MG63 (cell line): ENCODE data around the gene BRD4. TPM values are rescaled to one million over a fixed set of nuclear protein-coding genes. Genes with fewer than 3 reads are reported as not detected.

Experiments used
- DNase-seq: peaks from one replicate; pipeline ENCODE4 v3.0.0-alpha.2; 2020
- H3K27me3 ChIP-seq: fragments of 250-450 bp; sonication (Bioruptor Pico); 2 replicates; pipeline ENCODE4 v1.5.1; 2020; ENCODE audit warnings: mild to moderate bottlenecking, moderate library complexity
- H3K36me3 ChIP-seq: fragments of 250-450 bp; sonication (Bioruptor Pico); 2 replicates; pipeline ENCODE4 v1.5.1; 2020; ENCODE audit warnings: mild to moderate bottlenecking, moderate library complexity
- H3K4me3 ChIP-seq: fragments of 250-450 bp; sonication (Bioruptor Pico); 2 replicates; pipeline ENCODE4 v1.5.1; 2020; ENCODE audit warnings: mild to moderate bottlenecking, moderate library complexity
- H3K9me3 ChIP-seq: fragments of 250-450 bp; sonication (Bioruptor Pico); 2 replicates; pipeline ENCODE4 v1.5.1; 2020; ENCODE audit warnings: mild to moderate bottlenecking, moderate library complexity
- total RNA-seq: library from RNA; depleted of rRNA; stranded (reverse); fragments of >200 nt; shearing (Covaris generic); gene quantifications from 2 replicates; pipeline ENCODE4 v1.2.3, GENCODE V29; 2014; ENCODE audit warnings: low replicate concordance

The BRD4 gene
- total RNA-seq, 1 experiment from 2014 or later: 16.0 TPM

DNA sequence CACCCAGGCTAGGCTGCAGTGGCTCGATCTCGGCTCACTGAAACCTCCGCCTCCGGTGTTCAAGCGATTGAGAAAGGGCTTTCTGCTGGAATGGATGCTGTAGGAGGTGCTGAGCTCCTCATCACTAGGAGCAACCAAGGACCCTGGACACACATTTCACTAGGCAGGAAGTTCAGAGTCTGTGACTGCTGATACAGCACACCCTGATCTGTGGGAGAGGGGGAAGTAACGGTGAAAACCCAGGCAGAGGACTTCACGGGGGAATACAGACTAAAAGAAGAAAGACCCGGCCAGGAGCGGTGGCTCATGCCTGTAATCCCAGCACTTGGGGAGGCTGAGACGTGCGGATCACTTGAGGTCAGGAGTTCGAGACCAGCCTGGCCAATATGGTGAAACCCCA, 119.6 kb downstream of the BRD4 start:
- DNase-seq: no peak
- no peaks in the 10 kb centered on the region for H3K27me3 ChIP-seq
- H3K36me3 ChIP-seq: no peaks in the 10 kb centered on the region
- H3K4me3 ChIP-seq: no peak overlapping the region
- H3K9me3 ChIP-seq: no peaks in the 10 kb centered on the region

DNA sequence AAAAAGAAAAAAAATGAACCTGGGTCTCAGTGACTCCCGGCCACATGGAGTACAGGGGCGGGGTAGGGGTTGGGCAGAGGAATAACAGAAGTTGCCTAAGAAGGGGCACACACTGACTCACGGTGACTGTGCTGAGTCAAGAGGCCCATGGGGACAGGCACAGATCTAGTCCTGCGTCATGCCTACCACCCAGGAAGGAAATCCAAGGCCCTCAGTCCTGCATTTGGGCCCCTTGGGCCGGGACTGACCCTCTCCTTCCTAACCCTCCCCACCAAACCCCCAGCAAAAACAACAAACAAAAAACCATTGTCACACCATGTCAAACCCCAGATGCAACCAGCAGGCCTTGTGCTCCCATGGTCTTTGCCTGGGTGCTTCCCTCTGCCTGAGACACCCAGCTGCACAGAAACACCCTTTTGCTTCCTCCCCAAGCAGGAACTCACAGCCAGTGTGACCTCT, 122.0 kb downstream of the BRD4 start:
- no peak for DNase-seq
- Histone ChIP-seq H3K4me3 (no peak overlapping the region), H3K9me3 (no peaks in the 10 kb centered on the region), H3K27me3 (no peaks in the 10 kb centered on the region), H3K36me3 (no peaks in the 10 kb centered on the region)

DNA sequence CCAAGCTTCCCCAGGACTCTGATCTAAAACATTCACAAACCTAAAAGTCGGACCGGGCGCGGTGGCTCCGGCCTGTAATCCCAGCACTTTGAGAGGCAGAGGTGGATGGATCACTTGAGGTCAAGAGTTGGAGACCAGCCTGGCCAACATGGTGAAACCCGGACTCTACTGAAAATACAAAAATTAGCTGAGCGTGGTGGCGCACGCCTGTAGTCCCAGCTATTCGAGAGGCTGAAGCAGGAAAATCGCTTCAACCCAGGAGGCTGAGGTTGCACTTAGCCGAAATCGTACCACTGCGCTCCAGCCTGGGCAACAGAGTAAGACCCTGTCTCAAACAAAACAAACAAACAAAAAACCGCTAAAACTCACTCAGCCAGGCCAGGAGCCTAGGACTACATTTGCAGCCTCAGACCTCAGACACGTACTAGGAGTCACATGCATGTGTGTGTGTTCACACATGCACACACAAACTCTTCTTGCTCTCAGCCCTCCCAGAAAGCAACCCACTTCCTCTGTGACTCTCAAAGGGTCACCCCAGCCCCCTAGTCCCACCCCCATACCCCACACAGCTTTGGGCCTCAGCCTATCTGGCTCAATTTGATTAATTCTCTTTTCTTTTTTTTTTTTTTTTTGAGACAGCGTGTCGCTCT, 130.8 kb downstream of the BRD4 start:
- Histone ChIP-seq H3K36me3 (no peaks in the 10 kb centered on the region), H3K9me3 (no peaks in the 10 kb centered on the region; the same call in 1 of the 2 replicates), H3K27me3 (0 out of 2 replicates have a peak, but pooled peaks cover 5% of the 10 kb centered on the region), H3K4me3 (no peak overlapping the region)
- DNase-seq: no peak

DNA sequence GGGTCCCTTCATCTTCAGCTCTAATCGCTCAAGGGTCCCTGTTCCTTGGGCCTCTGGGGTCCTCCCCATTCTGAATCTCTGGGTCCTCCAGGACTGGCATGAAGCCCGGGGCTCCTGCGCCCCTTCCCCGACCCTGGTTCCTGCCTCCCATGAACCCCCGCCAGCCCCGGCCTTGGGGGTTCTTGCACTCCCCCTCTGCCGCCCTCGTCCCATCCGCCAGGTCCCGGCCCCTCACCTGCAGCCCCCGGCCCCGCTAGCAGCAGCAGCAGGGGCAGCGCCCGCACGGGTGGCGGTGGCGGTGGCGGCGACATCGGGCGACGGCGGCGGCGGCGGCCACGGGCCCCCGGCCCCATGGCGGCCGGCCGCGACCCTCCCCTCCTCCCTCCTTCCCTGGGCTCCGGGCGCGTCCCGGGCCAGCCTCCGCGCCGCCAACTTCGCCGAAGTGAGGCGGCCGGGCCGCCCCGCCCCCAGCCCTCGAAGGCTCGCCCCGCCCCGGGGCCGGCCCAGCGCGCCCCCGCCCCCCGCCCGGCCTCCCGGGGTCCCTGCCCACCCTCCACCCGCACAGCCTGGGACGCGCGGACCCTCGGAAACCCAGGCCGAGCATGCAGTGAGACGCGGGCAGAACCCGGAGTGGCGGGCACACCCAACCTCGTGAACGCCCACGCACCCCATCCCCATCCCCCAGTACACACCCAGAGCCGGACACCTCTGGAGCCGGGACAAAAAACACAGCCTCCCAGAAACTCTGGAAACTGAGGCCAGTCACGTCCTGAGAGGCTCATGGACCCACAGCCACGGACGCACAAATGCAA, 131.6 kb downstream of the BRD4 start, which contains the start of gene NOTCH3:
NOTCH3 (minus strand) TSS at position 443 of the 812 bp plus-strand sequence; CDS start at position 353, 90 bp downstream.
- Histone ChIP-seq H3K36me3 (no peaks in the 10 kb centered on the region), H3K27me3 (0 out of 2 replicates have a peak, but pooled peaks cover 5% of the 10 kb centered on the region), H3K4me3 (peak within 1 kb of the TSS; percentile 37), H3K9me3 (no peaks in the 10 kb centered on the region; the same call in 1 of the 2 replicates)
- DNase-seq: no peak

DNA sequence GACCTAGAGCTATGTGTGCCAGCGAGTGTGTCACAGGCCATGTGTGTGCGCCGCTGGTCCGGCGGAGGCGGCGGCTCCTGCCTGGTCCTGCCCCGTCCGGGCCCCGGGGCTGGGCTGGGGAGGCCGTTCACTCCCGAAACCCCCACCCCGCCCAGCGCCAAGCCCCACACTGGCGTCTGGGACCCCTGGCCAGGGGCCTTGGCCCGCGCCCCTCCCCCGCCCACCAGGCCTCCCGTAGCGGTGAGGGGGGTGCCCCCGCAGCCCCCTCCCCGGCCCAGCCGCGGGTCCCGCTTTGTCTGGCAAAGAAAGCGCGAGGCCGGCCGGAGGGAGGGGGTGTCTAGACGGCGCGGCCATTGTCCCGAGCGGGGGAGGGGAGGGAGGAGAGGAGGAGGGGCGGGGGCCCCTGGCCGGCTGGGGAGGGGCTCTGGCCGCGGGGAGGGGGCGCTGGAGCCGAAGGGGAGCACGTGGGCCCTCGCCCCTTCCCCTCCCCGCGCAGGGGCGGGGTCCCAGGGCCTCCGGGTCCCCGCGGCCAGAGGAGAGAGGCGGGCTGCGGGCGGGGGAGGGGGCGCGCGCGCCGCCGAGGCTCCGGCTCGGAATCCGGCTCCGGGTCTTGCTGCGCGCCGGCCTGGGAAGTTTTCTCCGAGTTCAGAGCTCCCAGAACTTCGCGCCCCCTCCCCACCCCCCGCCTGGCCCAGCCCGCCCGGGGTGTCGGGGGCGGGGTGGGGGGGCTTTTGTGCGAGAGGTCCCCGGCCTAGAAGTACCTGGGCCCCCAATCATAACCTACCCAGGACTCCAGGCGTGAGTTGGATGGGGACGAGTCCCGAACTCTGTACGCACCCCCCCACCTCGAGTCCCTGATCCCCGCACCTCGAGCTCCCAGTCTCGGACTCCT, 132.4 kb downstream of the BRD4 start:
- H3K9me3 ChIP-seq: no peaks in the 10 kb centered on the region
- no peaks in the 10 kb centered on the region for H3K36me3 ChIP-seq
- H3K27me3 ChIP-seq: 0 out of 2 replicates have a peak, but pooled peaks cover 5% of the 10 kb centered on the region
- peak overlapping the region; percentile 37 for H3K4me3 ChIP-seq
- no peak for DNase-seq

DNA sequence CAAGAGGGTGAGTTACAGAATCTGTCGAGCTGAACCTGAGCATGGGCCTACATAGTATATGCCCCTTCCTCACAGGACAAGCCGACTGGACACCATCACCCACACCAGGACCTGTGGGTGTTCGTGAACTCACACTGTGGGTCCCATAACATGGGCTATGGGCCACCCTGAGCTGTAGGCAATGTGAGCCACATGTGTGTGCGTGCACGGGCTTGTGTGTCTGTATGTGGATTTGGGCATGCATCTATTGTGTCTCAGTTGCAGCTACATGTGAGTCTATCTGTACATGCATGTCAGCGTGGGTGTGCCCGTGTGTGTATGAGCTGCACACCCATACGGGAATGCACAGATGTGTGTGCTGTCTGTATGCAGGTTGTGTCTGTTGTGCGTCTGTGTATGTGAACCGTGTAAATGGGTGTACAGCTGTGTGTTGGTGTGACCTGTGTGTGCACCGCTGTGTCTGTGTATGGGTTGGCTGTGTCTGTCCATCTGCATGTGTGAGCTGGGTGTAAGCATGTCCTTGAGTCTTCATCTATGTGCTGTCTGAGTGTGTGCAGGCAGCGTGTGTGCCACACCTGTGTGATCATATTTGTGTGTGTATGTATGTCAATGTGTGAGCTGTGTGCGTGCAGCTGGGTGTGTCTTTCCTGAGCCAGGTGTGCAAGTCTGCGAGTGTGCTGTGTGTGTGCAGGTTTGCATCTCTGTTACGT, 133.2 kb downstream of the BRD4 start:
- no peak for DNase-seq
- Histone ChIP-seq H3K27me3 (peaks cover 5% of the 10 kb centered on the region; the same call in 1 of the 2 replicates), H3K9me3 (no peaks in the 10 kb centered on the region), H3K4me3 (no peak overlapping the region), H3K36me3 (no peaks in the 10 kb centered on the region)

DNA sequence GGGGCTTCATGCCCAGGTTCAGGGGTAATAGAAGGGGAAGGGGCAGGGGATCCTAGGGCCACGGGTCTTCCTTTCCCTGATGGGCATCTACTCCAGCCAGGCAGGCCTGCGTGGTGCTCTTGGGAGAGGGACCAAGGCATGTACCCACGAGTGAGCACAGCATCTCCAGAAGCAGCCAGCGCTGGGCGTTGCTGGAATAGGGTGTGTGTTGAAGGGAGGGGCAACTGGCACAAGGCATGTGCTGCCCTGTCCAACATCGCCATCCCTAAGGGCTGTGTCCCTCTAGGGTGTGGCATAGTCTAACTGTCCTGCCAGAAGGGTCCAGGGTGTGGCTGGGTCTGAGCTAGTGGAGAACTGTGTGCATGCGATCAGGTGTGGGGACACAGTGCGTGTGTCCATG, 134.4 kb downstream of the BRD4 start:
- Histone ChIP-seq H3K9me3 (no peaks in the 10 kb centered on the region), H3K4me3 (no peak overlapping the region), H3K27me3 (peaks cover 5% of the 10 kb centered on the region; the same call in 1 of the 2 replicates), H3K36me3 (no peaks in the 10 kb centered on the region)
- no peak for DNase-seq

DNA sequence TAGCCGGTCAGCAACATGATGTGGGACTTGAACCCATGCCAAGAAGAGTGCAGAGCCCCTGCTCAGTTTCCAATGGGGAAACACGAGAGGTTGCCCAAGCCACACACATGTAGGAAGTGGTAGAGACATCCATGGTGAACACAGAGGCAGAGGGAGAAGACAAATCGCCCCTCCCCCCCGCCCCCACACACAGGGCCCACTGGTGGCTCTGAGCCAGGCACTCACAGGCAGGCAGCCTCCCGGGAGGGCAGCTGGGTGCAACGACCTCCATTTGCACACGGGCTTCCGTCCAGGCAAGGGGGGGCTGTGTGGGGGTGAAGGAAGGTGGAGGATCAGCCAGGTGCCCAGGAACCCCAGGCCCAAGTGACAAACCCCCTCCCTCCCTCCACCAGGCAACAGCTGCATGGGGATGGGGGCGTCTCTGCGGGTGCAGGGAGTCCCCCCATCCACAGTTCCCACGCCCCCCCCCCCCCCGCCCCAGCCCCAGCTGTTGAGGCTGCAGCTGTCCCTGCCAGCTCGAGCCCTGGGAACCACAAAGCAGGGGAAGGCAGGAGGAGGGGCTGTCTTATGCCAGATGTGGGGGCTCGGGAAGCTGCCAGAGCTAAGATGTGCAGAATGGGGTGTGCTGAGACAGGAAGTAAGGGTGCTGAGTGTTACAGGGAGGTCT, 134.9 kb downstream of the BRD4 start:
- H3K27me3 ChIP-seq: peaks cover 5% of the 10 kb centered on the region; the same call in 1 of the 2 replicates
- DNase-seq: no peak

DNA sequence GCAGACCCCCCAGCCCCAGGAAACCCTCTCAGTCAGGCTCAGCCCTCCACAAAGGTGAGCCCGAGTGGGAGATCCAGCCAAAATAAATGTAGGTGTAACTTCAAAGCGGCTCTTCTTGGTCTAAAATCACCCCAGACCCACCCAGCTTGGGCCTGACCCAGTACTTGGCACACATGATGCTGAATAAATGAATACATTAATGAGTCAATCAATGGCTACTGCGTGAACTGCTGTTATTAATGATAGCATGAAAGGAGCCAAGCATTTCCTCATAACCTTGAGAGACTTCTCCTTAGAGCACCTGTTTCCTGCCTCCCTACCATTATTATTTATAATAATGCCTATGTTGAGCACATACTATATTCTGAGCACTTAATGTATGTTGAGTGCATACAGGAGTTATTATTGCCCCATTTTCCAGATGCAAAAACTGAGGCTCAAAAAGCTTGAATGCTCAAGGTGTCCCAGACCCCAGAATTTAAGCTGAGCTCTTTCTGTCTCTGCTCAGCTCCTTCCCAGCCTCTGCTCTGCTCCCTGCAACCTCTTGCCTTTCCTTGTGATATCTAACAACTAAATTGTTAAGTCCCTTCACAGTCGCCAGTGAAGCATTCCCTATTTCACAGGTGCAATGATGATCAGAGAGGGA, 135.9 kb downstream of the BRD4 start:
- Histone ChIP-seq H3K9me3 (no peaks in the 10 kb centered on the region), H3K27me3 (peaks cover 5% of the 10 kb centered on the region; the same call in 1 of the 2 replicates), H3K4me3 (no peak overlapping the region), H3K36me3 (no peaks in the 10 kb centered on the region)
- DNase-seq: no peak

More for the DNA sequence above, 134.9 kb downstream of the BRD4 start:
- Histone ChIP-seq H3K36me3 (no peaks in the 10 kb centered on the region), H3K4me3 (no peak overlapping the region), H3K9me3 (no peaks in the 10 kb centered on the region)

DNA sequence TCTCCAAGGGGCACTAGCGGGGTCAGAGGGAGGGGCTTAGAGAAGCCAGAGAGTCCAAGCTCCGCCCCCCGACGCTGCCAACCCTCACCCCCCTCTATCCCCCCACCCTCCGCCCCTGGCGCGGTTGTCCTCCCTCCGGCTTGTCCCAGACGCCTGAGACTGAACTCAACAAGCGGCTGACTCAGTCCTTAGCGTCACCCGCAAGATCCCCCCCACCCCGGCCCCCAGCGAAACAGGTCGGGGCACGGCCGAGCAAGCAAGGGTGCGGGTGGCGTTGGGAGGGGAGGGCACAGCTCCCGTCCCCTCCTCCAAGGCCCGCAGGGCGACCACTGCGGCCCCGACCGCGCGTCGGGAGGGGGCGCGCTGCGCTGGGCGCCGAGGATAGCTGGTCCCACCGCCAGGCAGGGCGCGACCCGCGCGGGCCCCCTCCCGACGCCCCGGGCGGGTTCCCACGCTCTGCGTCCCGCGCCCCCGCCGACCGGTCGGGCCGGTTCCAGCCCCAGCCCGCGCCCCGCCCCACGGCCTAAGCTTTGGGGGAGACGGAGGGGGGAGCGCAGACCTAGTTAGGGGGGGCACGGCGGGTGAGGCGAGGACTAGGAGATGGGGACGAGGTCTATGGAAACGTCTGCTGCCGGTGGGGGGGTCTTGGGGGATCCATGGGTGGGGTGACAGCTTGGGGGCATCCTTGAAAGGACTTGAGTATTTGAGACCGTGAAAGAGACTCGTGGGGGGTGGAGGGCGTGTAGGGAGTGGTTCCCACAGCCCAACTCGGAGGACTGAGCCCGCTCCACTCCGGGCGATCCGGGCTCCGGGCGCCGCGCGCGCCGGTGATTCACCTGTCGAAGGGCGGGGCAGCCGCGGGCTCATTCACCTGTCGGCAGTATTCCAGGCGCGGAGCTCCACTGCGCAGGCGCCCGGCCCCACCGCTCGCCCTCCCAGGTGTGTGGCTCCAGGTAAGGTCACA, 136.7 kb downstream of the BRD4 start:
- Histone ChIP-seq H3K4me3 (peak overlapping the region; percentile 39), H3K9me3 (no peaks in the 10 kb centered on the region), H3K36me3 (no peaks in the 10 kb centered on the region), H3K27me3 (peaks cover 5% of the 10 kb centered on the region; the same call in 1 of the 2 replicates)
- peak; percentile 72 for DNase-seq

DNA sequence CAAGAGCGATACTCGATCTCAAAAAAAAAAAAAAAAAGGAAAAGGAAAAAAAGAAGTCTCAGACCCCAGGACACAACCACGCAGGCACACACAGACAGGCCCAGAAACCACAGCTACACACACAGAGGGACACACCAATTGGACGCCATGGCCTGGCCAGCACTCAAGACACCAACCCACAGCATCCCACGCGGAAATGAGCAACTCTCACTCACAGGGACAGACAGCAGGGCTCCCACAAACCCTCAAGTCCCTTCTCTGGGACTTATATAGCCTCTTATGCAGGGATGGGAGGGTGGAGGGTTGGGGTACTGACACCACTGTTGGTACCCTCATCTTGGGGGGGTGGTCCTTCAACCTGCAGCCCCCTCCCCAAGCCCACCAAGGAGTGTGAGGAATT, 137.4 kb downstream of the BRD4 start:
- H3K36me3 ChIP-seq: no peaks in the 10 kb centered on the region
- peak overlapping the region; percentile 39 for H3K4me3 ChIP-seq
- peaks cover 2% of the 10 kb centered on the region; the same call in 1 of the 2 replicates for H3K27me3 ChIP-seq
- H3K9me3 ChIP-seq: no peaks in the 10 kb centered on the region
- DNase-seq: peak; percentile 50

DNA sequence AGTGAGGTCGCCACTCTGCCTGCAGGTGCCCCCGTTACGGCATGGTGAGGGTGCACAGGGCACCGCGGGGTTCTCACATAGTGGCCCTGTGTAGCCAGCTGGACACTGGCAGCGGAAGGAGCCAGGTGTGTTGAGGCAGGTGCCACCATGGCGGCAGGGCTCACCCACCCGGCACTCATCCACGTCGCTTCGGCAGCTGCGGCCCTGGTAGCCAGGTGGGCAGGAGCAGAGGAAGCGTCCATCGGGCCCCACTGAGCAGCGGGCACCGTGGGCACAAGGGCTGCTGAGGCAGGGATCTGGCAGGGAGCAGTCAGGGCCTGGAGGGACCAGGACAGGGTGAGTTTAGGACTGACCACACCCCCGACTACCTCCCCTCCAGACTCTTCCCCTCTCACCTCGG, 140.4 kb downstream of the BRD4 start:
- Histone ChIP-seq H3K36me3 (no peaks in the 10 kb centered on the region), H3K4me3 (no peak overlapping the region), H3K9me3 (no peaks in the 10 kb centered on the region), H3K27me3 (peaks cover 2% of the 10 kb centered on the region; the same call in 1 of the 2 replicates)
- no peak for DNase-seq

DNA sequence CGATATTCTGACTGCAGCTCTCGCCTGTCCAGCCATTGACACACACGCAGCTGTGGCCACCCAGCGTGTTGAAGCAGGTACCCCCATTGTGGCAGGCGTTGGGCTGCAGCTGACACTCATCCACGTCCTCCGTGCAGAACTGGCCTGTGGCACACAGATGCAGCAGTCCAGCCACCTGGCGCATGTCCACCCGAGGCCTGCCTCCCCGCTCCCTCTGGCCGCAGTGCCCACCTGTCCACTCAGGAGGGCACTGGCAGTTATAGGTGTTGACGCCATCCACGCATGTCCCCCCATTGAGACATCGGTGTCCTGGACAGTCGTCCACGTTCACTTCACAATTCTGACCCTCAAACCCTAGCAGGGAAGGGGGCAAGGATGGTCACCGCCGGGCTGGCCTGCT, 140.8 kb downstream of the BRD4 start:
- no peaks in the 10 kb centered on the region; the same call in 1 of the 2 replicates for H3K27me3 ChIP-seq
- H3K9me3 ChIP-seq: no peaks in the 10 kb centered on the region
- no peak for DNase-seq
- no peak overlapping the region for H3K4me3 ChIP-seq
- no peaks in the 10 kb centered on the region for H3K36me3 ChIP-seq

DNA sequence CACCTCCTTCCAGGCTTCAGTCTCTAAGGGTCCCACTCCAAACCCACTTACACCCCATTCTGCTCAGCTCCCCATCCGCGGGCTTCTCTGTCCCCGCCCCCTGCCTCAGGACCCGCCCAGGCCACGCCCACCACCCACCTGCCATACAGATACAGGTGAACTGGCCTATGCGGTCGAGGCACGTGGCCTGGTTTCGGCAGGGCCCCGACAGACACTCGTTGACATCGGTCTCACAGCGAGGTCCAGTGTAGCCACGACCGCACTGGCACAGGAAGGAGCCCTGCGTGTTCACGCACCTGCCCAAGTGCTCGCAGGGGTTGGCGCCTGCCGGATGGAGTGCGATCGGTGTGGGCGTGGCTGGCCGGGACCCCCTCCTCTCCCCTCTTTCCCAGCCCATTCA, 143.5 kb downstream of the BRD4 start:
- Histone ChIP-seq H3K36me3 (no peaks in the 10 kb centered on the region), H3K27me3 (no peaks in the 10 kb centered on the region)

More for the DNA sequence above, 143.5 kb downstream of the BRD4 start:
- H3K4me3 ChIP-seq: no peak overlapping the region
- H3K9me3 ChIP-seq: no peaks in the 10 kb centered on the region
- no peak for DNase-seq
